Measurements from ENCODE around the gene TMPO. TPM values are rescaled to one million over a fixed set of nuclear protein-coding genes. Genes with fewer than 3 reads are reported as not detected.
"Not testable (repeated sequence)": the region's sequence is repeated elsewhere in the genome, so short reads cannot be mapped to it uniquely, and the experiment has no call there.

The TMPO gene
- total and polyA plus RNA-seq, 2 of the 4 experiments (the other 2 are of a cell fraction): 30.0 to 62.0 TPM

- no peak for TF ChIP-seq USF2 (IDR thresholded peaks at IDR 0.05; ENCODE audit: low read depth, low read length)
- no peak for TF ChIP-seq CTCF (conservative IDR thresholded peaks at IDR 0.05; ENCODE audit: low read depth, low read length)
- no peak for TF ChIP-seq BHLHE40 (IDR thresholded peaks at IDR 0.05; ENCODE audit: low read depth, low read length)
Observed at GRCh38 chr12:98485792-98486340, 29.5 kb upstream of the TMPO start (continued).

- H4K91ac ChIP-seq (ENCODE audit: insufficient read depth, low read depth, low read length); H2AFZ ChIP-seq (replicated peaks; ENCODE audit: low read length, poor library complexity); H2BK15ac ChIP-seq (ENCODE audit: low read depth, low read length); DNase-seq; H3K36me3 ChIP-seq (ENCODE audit: control insufficient read depth, insufficient read depth, low read length); H3K27me3 ChIP-seq (ENCODE audit: control insufficient read depth, insufficient read depth, low read length); H3K23ac ChIP-seq (ENCODE audit: low read depth, low read length); ATAC-seq (ENCODE audit: low read depth); in situ Hi-C loops (cut with MboI; ENCODE audit: low sequenced_read_pairs); H3K4me3 ChIP-seq (ENCODE audit: insufficient read depth, low read depth, low read length); H2AK9ac ChIP-seq (replicated peaks; ENCODE audit: low read depth, low read length, poor library complexity); POLR2A ChIA-PET (ENCODE audit: unreplicated experiment); H2BK120ac ChIP-seq (ENCODE audit: low read depth, low read length); H2AK5ac ChIP-seq (ENCODE audit: low read depth, low read length); CTCF ChIA-PET; H2BK20ac ChIP-seq (ENCODE audit: low read depth, low read length); H3K9ac ChIP-seq (ENCODE audit: low read depth, low read length); H4K8ac ChIP-seq (ENCODE audit: low read depth in 2 of 2, low read length in 2 of 2); H4K5ac ChIP-seq (ENCODE audit: low read depth, low read length); intact Hi-C loops (cut with micrococcal nuclease); H3K9me3 ChIP-seq (ENCODE audit: control insufficient read depth, insufficient read depth, low read length); dilution Hi-C loops (cut with HindIII; ENCODE audit: low sequenced_read_pairs, unreplicated experiment); BruUV-seq (replicated peaks); H3K79me1 ChIP-seq (ENCODE audit: low read depth in 1 of 2, low read length in 2 of 2); H2BK5ac ChIP-seq (ENCODE audit: low read depth, low read length, poor library complexity, severe bottlenecking); H3K56ac ChIP-seq (ENCODE audit: extremely low read depth, insufficient read depth, low read length); H3K4ac ChIP-seq (ENCODE audit: low read depth, low read length); H3K27ac ChIP-seq (ENCODE audit: insufficient read depth, low read length); H4K20me1 ChIP-seq (ENCODE audit: insufficient read depth, low read length); H3K4me2 ChIP-seq (ENCODE audit: low read depth, low read length); H3K18ac ChIP-seq (ENCODE audit: low read depth, low read length); H3K4me1 ChIP-seq (ENCODE audit: control insufficient read depth, insufficient read depth, low read length); H3K9me1 ChIP-seq (ENCODE audit: insufficient read depth, low read length); H3K14ac ChIP-seq (replicated peaks; ENCODE audit: low read depth, low read length): not testable (repeated sequence)
- 94% methylated on average over 3 of the region's 9 CpGs; no CpG with 5 or more reads in 1 of the 2 experiments for WGBS, 2 experiments (ENCODE audit: extremely low coverage in 2 of 2, insufficient read length in 1 of 2)
Observed at GRCh38 chr12:98488416-98488815, 27.0 kb upstream of the TMPO start.
